Hematopoietic multipotent progenitor cell treated with erythropoietin and hydrocortisone succinate and interleukin-3 and kit ligand, for 4 days (in vitro differentiated cells): ENCODE measurements around the gene GALNT9.

Experiments
- DNase-seq: peaks from one replicate; pipeline ENCODE4 v3.0.0-alpha.2; 2015

The GALNT9 gene

DNA sequence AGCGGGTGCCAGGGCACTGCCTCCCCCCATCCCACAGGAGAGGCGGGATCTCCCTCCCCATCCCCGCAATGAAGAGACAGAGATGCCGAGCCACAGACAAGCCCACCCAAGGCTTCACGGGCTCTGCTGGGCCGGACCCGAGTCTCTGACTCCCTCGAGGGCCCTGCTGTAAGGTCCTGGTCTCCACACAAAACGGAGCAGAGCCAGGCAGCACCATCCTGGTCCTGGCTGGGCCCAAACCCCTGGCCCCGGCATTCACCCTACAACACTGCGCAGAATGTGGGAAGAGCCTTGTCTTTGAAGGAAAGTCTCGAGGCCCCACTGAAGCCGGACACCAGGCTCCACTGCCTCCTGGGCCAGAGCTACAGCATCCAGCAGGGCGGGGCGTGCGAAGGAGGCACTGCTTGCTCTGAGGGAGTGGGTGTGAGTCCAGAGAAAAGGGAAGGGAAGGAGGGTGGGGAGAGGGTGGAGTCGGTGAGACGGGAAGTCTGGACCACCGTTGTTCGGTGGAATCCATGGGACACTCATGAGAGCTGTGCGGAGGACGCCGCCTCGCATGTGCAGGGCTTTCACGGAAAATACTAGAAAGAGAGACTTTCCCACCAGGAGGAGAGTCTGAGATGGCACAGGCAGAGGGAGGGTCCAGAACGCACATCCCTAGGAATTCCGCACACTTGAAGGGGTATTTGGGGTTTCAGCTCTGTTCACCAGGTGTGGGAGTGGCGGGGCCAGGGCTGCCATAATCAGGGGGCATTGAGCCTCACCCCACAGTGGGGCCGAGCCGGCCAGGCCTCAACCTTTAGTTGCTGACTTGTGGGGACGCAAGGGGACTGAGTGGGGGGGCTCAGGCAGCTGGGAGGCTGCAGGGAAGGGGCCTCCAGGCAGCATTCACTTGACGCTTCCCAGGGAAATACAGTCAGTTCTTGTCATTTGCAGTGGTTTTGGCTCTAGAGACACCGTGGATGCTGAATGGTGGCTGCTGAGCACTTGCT lies 36.8 kb downstream of the GALNT9 start:
- DNase-seq = no peak

DNA sequence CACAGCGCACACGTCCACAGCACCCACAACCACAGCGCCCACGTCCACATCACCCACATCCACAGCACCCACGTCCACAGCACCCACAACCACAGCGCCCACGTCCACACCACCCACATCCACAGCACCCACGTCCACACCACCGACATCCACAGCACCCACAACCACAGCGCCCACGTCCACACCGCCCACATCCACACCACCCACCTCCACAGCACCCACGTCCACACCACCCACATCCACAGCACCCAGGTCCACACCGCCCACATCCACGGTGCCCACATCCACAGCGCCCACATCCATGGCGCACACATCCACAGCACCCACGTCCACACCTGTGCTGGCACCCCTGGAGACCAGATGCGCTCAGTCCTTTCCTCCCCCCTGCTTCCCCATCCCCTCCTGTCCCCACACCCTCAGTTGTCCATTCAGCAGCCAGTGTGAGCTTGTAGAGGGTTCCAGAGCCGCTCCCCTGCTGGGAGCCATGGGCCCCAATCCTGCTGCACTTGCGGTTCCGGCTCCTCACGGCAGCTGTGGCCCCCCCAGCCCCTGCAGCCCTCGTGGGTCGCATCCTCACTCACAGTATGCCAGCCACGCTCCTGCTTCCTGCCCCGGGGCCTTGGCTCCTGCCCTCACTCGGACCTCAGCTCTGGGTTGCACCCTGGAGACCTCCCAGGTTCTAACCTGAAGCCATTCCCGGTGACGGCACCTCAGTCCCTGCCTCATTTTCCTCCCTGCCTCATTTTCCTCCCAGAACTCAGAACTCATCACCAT lies 37.8 kb downstream of the GALNT9 start:
- no peak for DNase-seq

DNA sequence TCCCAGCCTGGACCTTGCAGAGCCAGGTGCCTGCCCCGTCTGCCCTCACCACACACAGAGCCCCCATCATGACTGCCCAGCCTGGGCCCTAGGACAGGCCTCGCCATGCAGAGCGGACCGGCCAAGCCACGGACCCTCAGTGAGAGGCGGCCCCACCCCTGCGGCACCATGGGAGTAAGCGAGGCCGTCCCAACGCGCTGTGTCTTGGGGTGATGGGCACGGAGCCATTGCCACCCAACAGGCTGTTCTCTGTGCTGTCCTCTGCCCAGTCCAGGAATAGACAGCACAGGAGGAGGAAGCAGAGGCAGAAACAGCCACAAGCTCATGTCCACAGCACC lies 39.2 kb downstream of the GALNT9 start:
- DNase-seq = no peak

DNA sequence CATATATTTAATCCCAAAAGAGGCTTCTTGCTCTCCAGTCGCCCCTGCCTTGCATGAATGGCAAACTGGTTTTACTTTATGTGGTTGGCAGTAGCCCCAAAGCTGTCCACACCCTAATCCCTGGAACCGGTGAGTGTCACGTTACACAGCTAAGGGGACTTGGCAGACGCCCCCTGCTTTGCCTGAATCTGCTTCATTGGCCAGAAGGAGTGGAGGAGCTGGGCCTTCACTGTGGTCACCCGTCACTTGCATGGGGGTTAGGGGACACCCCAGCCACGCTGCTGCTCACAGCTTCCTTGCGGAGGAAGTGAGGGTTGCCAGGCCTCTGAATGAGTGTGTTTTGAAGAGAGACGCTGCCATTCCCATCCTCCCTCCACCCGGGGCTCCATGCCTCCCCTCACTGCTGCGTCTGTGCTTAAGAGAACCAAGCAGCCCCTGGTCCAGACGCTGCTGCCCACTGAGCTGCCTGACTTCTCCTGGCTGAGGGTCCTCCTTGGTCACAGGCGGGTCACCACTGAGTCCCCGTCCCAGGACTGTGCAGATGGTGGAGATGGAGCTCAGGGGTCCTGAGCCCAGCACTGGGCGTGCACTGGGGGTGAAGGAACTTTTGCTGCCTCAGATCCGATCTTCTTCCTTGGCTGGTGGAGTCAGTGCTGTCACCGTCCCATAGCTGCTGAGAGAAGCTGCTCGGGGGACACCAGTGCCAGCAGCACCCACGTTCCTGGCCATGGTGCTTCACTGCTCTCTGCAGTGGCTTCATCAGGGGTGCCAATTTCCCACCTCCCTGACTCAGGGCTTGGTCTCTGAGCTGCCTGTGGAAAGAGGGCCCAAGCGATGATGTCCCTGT lies 39.8 kb downstream of the GALNT9 start:
- no peak for DNase-seq

DNA sequence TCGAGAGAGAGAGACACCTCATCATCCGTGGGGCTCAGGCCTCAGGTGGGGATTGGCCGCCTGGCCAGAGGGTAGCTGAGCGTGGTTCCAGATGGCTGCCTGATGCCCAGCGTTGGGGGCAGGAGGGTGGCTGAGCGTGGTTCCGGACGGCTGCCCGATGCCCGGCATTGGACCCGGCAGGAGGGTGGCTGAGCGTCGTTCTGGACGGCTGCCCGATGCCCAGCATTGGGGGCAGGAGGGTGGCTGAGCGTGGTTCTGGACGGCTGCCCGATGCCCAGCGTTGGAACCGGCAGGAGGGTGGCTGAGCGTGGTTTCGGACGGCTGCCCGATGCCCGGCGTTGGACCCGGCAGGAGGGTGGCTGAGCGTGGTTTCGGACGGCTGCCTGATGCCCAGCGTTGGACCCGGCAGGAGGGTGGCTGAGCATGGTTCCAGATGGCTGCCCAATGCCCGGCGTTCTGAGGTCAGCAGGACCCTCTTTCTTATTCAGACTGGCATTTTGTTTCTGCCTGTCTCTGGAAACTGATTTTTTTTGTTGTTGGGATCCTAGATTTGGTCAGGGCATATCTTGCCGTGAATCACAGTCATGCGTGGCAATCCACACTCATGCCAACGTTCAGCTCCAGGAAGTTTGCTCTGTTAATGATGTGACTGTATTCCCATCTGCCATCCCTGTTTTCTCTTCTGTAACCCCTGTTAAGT lies 40.7 kb downstream of the GALNT9 start:
- no peak for DNase-seq

DNA sequence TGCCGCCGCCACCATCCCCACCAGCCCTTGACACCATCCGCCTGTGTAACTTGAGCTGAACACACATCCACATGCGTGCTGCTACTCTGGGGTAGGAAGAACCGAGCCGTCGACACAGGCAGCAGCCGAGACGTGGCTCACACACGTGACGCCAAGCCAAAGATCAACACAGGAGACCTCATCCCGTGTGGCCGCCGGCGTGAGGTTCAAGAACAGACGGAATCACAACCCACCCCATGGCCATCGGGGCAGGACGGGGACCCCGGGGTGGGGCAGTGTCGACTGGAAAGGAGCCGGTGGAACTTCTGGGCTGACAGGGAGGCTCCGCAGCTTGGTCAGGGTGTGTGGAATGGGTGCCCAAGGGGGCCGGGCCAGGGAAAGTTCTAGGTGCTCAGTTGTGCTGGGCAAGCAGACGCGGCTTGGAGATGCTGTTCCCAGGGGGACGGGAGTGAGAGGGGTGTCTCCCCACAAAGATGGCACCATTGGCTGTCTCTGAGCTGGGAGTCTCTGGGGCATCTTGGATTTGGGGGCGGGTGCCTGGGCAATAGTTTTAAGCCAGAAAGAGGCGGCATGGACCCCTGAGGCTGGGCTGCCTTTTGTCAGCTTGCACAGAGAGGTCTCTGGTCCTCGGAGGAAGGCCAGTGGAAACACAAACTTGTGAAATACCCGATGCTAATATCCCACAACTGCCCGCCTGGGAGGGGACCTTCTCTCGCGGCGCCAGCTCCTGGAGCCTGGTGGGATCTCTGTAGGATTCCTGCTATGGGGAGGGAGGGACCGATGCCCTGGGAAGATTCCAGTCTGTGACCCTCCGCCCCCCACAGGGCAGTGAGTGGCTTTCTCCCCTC lies 41.8 kb downstream of the GALNT9 start:
- DNase-seq = no peak

DNA sequence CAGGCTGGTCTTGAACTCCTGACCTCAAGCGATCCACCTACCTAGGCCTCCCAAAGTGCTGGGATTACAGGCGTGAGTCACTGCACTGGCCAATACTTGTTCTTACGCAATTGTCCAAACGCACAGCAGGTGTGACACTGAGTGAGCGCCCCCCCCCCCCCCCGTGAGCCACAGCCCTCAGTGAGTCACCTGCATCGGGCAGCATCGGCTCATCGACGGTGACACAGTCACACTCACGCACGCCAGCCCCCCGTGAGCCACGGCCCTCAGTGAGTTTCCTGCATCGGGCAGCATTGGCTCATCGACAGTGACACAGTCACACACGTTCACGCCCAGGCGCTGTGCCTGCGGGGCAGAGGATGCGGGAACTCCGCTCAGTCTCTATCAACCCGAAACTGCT lies 42.5 kb downstream of the GALNT9 start:
- no peak for DNase-seq

DNA sequence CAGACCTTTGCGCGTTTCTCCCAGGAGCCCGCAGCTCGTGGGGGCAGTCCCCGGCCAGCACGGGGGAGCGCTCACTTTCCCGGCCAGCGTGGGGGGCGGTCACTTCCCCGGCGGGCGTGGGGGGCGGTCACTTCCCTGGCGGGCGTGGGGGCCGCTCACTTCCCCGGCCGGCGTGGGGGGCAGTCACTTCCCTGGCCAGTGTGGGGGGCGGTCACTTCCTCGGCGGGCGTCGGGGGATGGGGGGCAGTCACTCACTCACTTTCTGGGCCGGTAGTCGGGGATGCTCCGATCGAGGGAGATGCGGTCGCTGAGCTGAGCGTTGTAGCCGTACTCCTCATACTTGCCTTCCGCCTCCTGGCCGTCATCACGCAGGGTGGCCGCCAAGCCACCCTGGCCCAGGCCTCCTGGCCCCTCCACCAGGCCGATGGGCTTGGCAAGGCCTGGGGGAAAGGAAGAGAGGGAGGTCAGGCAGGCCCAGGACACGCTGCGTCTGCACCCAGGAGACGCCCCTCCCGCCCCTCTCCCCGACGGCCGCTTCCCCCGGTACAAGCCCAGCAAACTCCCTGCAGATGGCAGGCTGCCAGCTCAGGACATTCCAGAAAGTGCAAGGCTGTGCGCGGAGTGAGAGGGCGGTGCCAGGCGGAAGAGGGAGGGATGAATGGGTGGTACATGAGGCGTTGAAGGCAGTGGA lies 43.3 kb downstream of the GALNT9 start:
- no peak for DNase-seq

DNA sequence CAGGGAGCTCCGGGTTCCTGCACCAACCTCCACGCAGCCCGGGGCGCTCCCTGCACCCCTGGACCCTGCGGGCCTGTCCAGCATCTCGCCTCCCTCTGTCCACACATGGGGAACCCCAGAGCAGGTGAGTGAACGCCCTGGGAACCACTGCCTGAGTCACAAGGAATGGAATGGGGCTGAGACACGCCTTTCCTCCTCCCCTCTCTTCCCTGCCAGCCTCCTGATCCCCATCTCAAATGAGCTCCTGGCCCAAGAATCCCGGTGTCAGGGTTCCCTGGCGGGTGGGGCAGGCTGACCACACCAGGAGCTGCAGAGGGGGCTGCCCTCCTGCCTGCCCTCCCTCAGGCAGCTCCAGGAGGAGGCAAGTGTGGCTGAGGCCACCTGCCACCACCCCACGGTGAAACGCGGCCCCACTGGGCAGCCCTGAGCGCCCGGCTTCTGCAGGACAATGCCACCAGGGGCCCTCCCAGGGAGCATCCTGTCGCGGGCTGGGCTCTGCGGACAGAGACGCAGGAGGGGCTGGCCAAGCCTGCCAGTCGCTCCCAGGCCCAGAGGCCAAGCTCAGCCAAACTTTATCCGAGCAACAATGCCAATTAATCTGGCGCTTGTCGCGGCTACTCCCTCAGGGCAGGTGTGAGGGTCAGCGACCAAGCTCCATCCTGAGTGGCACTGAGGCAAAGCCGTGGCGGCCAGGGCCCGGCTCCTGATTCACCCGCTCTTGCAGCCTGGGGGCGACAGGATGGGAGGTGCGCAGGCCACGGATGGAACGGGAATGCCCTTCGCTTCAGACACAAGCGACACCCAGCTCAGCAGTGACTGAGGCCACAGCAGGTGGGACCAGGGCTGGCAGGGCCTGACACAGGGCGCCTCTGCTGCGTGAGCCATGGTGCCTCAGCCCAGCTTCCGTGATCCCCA lies 44.3 kb downstream of the GALNT9 start:
- DNase-seq = no peak

DNA sequence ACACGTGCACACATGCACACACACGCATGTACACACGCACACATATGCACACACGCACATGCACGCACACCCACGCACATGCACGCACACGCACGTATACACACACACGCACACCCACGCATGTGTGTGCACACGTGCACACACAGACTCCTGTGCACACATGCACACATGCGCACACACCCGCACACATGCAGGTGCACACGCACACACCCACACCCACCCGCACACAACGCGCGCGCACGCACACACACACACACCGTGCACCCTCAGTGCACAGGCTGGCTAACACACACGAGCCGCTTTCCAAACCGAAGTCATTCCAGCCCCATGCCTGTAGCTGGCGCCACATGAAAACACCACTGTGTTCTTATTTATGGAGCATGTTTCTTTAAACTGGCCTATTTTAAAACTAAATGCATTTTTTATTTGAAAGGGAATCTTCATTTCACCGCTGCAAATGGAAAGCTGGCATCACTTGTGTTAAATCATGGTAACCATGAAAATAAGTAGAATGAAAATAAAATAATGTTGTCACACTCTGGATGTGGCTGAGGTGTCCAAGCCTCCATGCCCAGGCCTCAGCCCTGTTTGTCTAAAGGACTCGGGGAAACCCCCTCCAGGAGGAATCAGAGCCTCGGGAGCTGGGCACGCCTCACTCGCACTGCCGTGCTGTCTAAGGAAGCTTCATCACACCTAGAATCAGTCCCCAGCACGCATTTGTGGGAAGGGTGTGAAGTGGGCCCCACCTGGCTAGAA lies 45.1 kb downstream of the GALNT9 start:
- peak; percentile 50 for DNase-seq

DNA sequence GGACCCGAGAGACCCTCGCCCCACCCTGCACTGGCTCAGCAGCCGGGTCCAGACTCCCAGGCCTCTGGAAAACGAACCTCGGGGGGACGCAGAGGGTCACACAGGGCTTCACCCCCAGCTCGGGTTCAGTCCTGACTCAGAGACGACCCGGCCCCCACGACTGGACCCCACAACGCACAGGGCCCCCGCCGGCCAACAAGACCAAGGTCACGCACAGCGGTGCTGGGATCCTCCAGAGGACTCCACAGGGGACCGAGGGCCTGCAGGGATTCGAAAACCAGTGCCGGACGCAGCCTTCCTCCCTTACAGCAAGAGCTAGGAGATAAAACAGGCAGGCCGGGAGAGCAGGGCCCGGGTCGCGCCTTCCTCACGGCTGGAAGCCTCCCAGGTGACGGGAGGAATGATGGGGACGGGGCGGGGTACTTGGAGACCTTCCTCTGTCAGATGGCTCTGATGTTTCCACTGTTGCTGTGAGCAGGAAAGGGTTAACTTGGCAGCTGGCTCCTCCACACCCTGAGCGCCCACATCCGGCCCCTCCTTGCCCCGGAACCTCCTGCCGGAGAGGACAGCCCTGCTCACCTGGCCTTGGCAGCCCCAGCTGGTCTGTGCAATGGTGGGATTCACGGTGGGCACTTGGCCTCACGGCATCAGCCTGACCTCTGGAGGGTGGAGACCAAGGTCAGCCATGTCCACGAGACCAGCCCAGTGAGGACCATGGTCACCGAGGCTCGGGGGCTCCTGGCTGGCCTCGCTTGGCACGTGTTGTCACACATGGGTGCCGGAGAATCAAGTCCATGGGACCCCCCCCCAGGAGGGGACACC lies 46.2 kb downstream of the GALNT9 start:
- peak; percentile 33 for DNase-seq

DNA sequence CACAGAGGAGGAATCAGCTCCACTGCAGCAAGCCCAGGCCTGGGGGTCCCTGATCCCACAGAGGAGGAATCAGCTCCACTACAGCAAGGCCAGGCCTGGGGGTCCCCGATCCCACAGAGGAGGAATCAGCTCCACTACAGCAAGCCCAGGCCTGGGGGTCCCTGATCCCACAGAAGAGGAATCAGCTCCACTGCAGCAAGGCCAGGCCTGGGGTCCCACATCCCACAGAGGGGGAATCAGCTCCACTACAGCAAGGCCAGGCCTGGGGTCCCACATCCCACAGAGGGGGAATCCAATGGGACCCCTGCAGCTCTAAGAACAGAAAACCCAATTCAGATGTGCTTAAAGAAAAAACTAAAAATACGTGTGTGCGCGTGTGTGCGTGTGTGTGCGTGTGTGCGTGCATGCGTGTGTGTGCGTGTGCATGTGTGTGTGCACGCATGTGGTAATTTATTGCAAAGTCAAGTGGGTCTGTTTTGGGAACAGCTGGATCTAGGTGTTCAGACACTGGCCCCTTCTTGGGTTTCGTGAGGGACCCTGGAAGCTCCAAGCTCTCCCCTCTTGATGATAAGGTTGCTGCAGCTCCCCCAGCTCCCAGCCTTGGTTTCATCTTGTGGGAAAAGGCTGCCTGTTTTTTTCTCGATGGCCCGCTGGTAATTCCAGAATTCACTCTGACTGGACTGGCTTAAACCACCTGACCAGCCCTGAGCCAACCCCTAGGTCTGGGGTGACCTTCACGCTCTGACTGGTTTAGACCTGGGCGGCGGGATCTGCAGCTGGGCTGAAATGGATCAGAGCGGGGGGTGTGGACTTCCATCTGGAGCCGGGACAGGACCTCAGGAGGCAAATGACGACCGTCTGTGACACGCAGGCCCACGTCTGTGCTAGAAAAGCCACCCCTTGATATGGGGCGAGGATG lies 47.1 kb downstream of the GALNT9 start:
- no peak for DNase-seq

DNA sequence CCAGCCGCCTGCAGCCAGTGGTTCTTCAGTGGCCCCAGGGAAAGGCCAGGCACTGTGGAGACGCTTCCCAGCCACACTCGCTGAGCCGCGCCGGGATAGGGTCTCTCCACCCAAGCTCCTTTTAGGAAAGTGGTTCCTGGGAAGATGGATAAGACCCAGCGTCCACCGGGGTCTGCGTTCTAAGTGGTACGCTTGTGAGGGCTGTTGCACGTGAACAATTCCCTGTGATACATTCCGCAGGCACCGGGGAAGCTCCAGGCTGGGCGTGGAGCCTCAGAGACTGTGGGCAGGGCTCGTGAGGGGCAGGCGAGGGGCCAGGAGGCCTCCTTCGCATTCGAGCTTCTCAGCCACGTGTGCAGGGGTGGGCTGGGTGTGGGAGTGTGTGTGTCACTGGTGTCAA lies 48.4 kb downstream of the GALNT9 start:
- DNase-seq = no peak

DNA sequence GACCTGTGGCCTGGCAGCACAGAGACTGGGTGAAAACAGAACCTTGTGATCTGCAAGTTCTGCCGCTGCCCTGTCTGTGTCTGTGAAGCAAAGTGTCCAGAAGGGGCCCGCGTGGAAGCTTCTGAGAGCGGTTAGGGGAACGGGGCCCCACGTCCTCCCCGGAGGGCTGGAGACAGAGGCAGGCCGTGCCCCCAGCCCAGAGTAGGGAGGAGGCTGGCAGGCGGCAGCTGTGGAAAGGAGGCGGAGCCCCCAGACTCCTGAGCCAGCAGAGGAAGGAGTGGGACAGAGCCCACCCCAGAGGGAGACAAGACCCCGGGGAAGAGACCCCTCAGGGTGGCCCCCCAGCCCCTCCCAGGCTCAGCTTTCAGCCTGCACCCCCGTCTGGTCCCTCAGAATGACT lies 49.0 kb downstream of the GALNT9 start:
- DNase-seq = no peak

DNA sequence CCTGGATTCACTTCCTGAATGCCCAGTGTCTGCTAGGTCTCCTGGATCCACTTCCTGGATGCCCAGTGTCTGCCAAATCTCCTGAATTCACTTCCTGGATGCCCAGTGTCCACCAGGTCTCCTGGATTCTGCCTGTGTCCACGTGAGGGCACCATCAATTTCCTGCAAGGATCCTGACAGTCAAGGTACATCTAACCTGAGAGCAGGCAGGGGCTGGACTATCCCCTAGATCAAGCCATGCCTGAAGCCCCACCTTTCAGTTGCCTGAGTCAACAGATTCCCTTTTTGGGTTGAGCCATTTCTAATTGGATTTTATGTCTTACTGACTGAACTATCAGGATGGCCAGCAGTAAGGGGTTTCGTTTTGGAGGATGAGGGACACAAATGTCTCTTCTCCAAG lies 49.5 kb downstream of the GALNT9 start:
- DNase-seq = no peak

DNA sequence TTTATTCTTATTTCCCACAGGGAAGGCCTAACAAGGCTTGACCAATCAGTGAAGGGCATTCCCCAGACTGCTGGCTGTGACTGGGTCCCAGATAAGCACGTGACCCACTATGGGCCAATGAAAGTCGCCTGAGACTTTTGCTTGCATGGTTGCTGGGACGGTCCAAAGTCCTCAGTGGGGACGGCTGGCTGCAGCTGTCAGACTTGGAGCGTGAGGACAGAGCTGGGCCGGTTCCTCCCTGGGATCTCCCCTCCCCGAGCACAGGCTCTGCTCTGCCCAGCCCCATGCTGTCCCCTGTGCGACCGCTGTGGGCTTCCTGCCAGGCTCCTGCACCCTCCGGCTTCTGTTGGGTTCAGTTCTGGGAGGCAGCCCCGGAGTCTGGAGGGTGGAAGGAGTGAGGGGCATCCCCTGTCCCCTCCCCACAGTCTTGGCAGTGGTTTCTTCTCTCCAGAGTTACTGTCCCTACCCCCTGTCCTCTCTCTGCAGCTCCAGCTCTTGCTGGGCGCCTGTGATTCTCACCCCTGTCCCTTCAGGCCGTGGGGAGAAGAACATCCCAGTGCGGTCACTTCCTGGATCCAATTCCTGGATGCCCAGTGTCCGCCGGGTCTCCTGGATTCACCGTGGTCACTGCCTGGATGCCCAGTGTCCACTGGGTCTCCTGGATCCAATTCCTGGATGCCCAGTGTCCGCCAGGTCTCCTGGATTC lies 50.1 kb downstream of the GALNT9 start:
- no peak for DNase-seq
